ENCODE results near the gene UMPS.
A peak's percentile ranks its signal among the peaks of the same experiment; 100 is the strongest.

UMPS gene

GRCh38 chr3:124763644-124764358 is 33.5 kb downstream of the UMPS start:
- DNase-seq (ENCODE audit: low read depth), result no peak

- DNase-seq (ENCODE audit: low read depth), result no peak
These were observed 34.5 kb downstream of the UMPS start for GRCh38 chr3:124764746-124765145.

GRCh38 chr3:124765197-124765840 is 35.1 kb downstream of the UMPS start:
- no peak for DNase-seq (ENCODE audit: low read depth)

- no peak for DNase-seq (ENCODE audit: low read depth)
These were observed 36.2 kb downstream of the UMPS start for GRCh38 chr3:124766113-124767095.

GRCh38 chr3:124767264-124767663 is 37.0 kb downstream of the UMPS start:
- DNase-seq (ENCODE audit: low read depth), result no peak

- DNase-seq (ENCODE audit: low read depth), result no peak
These were observed 37.4 kb downstream of the UMPS start for GRCh38 chr3:124767691-124768090.

- no peak for DNase-seq (ENCODE audit: low read depth)
These were observed 38.6 kb downstream of the UMPS start for GRCh38 chr3:124768812-124769211.

GRCh38 chr3:124769462-124769861 is 39.2 kb downstream of the UMPS start:
- no peak for DNase-seq (ENCODE audit: low read depth)

GRCh38 chr3:124770336-124771082 is 40.3 kb downstream of the UMPS start:
- peak; percentile 49 for DNase-seq (ENCODE audit: low read depth)

- DNase-seq (ENCODE audit: low read depth), result no peak
These were observed 40.8 kb downstream of the UMPS start for GRCh38 chr3:124771083-124771445.

GRCh38 chr3:124772081-124772831 is 42.0 kb downstream of the UMPS start:
- DNase-seq (ENCODE audit: low read depth), result peak; percentile 96

GRCh38 chr3:124773351-124774326 is 43.4 kb downstream of the UMPS start:
- no peak for DNase-seq (ENCODE audit: low read depth)

GRCh38 chr3:124774327-124774718 is 44.1 kb downstream of the UMPS start:
- peak; percentile 97 for DNase-seq (ENCODE audit: low read depth)

- DNase-seq (ENCODE audit: low read depth), result no peak
These were observed 44.7 kb downstream of the UMPS start for GRCh38 chr3:124774841-124775402.

- no peak for DNase-seq (ENCODE audit: low read depth)
These were observed 45.6 kb downstream of the UMPS start for GRCh38 chr3:124775877-124776276.

GRCh38 chr3:124776856-124777255 is 46.6 kb downstream of the UMPS start:
- no peak for DNase-seq (ENCODE audit: low read depth)

- DNase-seq (ENCODE audit: low read depth), result no peak
These were observed 47.7 kb downstream of the UMPS start for GRCh38 chr3:124777762-124778470.

GRCh38 chr3:124779116-124779515 is 48.9 kb downstream of the UMPS start:
- DNase-seq (ENCODE audit: low read depth), result no peak

GRCh38 chr3:124779751-124780191 is 49.5 kb downstream of the UMPS start:
- DNase-seq (ENCODE audit: low read depth), result peak; percentile 35
